ENCODE data around the gene C5orf15.

DNA sequence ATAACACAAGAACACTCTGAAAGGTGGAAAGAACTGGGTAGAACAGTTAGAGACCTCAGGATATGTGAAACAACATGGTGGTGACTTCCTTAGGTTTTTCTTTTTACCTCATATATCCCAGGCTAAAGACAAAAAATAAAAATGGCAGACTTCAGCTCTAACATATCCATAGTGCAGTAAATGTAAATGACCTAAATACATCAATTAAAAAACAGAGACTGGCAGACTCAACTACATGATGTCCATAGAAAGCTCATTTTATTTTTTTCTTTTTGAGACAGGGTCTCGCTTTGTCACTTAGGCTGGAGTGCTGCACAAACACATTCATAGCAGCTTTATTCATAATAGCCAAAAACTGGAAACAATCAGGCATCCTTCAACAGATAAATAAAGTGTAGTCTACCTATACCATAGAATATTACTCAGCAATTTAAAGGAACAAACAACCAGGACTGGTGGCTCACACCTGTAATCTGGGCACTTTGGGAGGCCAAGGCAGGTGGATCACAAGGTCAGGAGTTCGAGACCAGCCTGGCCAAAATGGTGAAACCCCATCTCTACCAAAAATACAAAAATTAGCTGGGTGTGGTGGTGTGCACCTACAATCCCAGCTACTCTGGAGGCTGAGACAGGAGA, 4.8 kb downstream of the C5orf15 start:
- TF ChIP-seq, protein P1, sequence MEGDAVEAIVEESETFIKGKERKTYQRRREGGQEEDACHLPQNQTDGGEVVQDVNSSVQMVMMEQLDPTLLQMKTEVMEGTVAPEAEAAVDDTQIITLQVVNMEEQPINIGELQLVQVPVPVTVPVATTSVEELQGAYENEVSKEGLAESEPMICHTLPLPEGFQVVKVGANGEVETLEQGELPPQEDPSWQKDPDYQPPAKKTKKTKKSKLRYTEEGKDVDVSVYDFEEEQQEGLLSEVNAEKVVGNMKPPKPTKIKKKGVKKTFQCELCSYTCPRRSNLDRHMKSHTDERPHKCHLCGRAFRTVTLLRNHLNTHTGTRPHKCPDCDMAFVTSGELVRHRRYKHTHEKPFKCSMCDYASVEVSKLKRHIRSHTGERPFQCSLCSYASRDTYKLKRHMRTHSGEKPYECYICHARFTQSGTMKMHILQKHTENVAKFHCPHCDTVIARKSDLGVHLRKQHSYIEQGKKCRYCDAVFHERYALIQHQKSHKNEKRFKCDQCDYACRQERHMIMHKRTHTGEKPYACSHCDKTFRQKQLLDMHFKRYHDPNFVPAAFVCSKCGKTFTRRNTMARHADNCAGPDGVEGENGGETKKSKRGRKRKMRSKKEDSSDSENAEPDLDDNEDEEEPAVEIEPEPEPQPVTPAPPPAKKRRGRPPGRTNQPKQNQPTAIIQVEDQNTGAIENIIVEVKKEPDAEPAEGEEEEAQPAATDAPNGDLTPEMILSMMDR (IDR thresholded peaks at IDR 0.05): no peak
- no peak for TF ChIP-seq POLR2A (IDR thresholded peaks at IDR 0.05)

Measured in lower leg skin (tissue), 3 donors.